Caco-2 (cell line): ENCODE results near the gene SCN2B. TPM values are rescaled to one million over a fixed set of nuclear protein-coding genes. Genes with fewer than 3 reads are reported as not detected.
A peak's percentile ranks its signal among the peaks of the same experiment; 100 is the strongest.

Source experiments
- BruUV-seq: library from RNA; stranded (reverse); fragments of 400-500 nt; replicated peaks from 2 replicates; lab custom pipeline; 2021; lab: Mats Ljungman, UMichigan
- CTCF ChIA-PET: fragments of 300-600 bp; sonication (Branson Sonifier 250); formaldehyde crosslinking; loops from one replicate; lab custom pipeline; 2022; ENCODE audit warnings: antibody characterized with exemption; lab: Charles Lee
- POLR2A ChIA-PET: fragments of 300-600 bp; sonication (Branson Sonifier 250); formaldehyde crosslinking; loops from one replicate; lab custom pipeline; 2022; ENCODE audit warnings: antibody characterized with exemption; lab: Charles Lee
- DNase-seq, 2 experiments: peaks; one replicate each; pipeline versions ENCODE4 v3.0.0 to v3.0.0-alpha.2; 2020 to 2022
- H3K27me3 ChIP-seq: replicated peaks from 2 replicates; pipeline ENCODE4 v1.6.0; 2011; ENCODE audit warnings: low read length; ENCODE audit not compliant: control insufficient read depth, insufficient read depth
- H3K36me3 ChIP-seq: 2 replicates; pipeline ENCODE4 v1.5.1; 2011; ENCODE audit warnings: low read length; ENCODE audit not compliant: control insufficient read depth, insufficient read depth
- H3K4me1 ChIP-seq: fragments of 250-450 bp; sonication (Bioruptor Pico); 2 replicates; pipeline ENCODE4 v1.5.1; 2020; ENCODE audit warnings: mild to moderate bottlenecking
- H3K4me3 ChIP-seq: 2 replicates; pipeline ENCODE4 v1.5.1; 2011; ENCODE audit warnings: low read depth, mild to moderate bottlenecking, control low read depth, low read length
- H3K9me3 ChIP-seq: fragments of 250-450 bp; sonication (Bioruptor Pico); 2 replicates; pipeline ENCODE4 v1.5.1; 2020; ENCODE audit warnings: mild to moderate bottlenecking, moderate library complexity
- H3K27ac Mint-ChIP-seq: one replicate; pipeline ENCODE4 v1.8.0; 2022; ENCODE audit warnings: mixed read lengths; ENCODE audit not compliant: unreplicated experiment
- H3K27me3 Mint-ChIP-seq: one replicate; pipeline ENCODE4 v1.8.0; 2022; ENCODE audit warnings: mixed read lengths; ENCODE audit not compliant: insufficient read depth, unreplicated experiment
- H3K36me3 Mint-ChIP-seq: one replicate; pipeline ENCODE4 v1.8.0; 2022; ENCODE audit warnings: mild to moderate bottlenecking, mixed read lengths; ENCODE audit not compliant: insufficient read depth, unreplicated experiment
- H3K4me1 Mint-ChIP-seq: one replicate; pipeline ENCODE4 v1.8.0; 2022; ENCODE audit warnings: low read depth, mixed read lengths; ENCODE audit not compliant: unreplicated experiment
- H3K4me3 Mint-ChIP-seq: one replicate; pipeline ENCODE4 v1.8.0; 2022; ENCODE audit warnings: mild to moderate bottlenecking, moderate library complexity, mixed read lengths; ENCODE audit not compliant: unreplicated experiment
- H3K9me3 Mint-ChIP-seq: one replicate; pipeline ENCODE4 v1.8.0; 2022; ENCODE audit warnings: mixed read lengths; ENCODE audit not compliant: unreplicated experiment
- CTCF ChIP-seq, 2 experiments: fragments of 200-600 bp in 1 of 2; IDR thresholded peaks; 1 replicate in 1 of 2; 2 replicates in 1 of 2; pipeline versions ENCODE4 v1.5.1 to v1.8.0; 2011 to 2022; ENCODE audit warnings: antibody characterized with exemption in 1 of 2, control low read depth in 1 of 2, inconsistent platforms in 1 of 2, low read depth in 1 of 2, low read length in 1 of 2, mild to moderate bottlenecking in 1 of 2, moderate library complexity in 1 of 2; ENCODE audit not compliant: insufficient read depth in 1 of 2, severe bottlenecking in 1 of 2, unreplicated experiment in 1 of 2
- intact Hi-C: fragments of 100-400 bp; cut with micrococcal nuclease; formaldehyde crosslinking; loops from one replicate; pipeline ENCODE4 v1.10.0; 2022; ENCODE audit not compliant: unreplicated experiment
- total RNA-seq: library from RNA; stranded (reverse); gene quantifications from 2 replicates; pipeline ENCODE4 v1.2.3, GENCODE V29; 2022

SCN2B gene
- total RNA-seq, 1 experiment from 2014 or later = not detected

GRCh38 chr11:118216621-118217481 lies 40.4 kb upstream of the SCN2B start:
- no peak for TF ChIP-seq CTCF (IDR thresholded peaks at IDR 0.05; ENCODE audit: insufficient read depth in 1 of 2, low read depth in 1 of 2, low read length in 1 of 2, severe bottlenecking in 1 of 2, unreplicated experiment in 1 of 2)

DNA sequence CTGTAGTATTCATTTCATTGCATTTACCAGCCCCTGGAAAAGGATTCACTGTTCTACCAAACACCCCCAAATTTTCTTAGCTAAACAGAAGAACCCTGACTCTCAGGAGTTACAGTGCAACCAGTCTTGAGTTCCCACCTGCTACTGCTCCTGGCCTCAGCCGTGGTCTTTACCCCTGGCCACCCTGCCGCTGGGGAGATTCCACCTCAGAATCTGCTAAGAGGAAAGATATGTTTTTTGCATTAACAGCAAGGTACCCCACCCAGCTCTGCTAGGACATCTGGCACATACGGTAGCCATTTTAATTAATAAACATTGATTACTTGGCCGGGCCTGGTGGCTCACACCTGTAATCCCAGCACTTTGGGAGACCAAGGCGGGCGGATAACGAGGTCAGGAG lies 39.3 kb upstream of the SCN2B start:
- POLR2A ChIA-PET = interaction anchor here (1.2 to 1.4 kb wide), 3 partner anchors 14 to 49 kb away, joined by 3 to 6 read pairs (median 3); partner anchors contain the start of gene MPZL2
- Histone ChIP-seq H3K9me3 (no peaks in the 10 kb centered on the region), H3K4me1 (peaks cover 70% of the 10 kb centered on the region), H3K36me3 (no peaks in the 10 kb centered on the region), H3K27me3 (no peaks in the 10 kb centered on the region), H3K4me3 (no peak overlapping the region)
- no peaks in the 10 kb centered on the region for H3K9me3 Mint-ChIP-seq
- H3K4me3 Mint-ChIP-seq = no peak overlapping the region
- peaks cover 51% of the 10 kb centered on the region for H3K4me1 Mint-ChIP-seq
- H3K36me3 Mint-ChIP-seq = peaks cover 12% of the 10 kb centered on the region
- CTCF ChIA-PET = interaction anchor here (1.4 to 4.1 kb wide), 3 partner anchors 13 to 21 kb away, joined by 3 to 24 read pairs (median 5); no protein-coding TSS in a partner anchor
- H3K27me3 Mint-ChIP-seq = no peaks in the 10 kb centered on the region
- no peak for TF ChIP-seq CTCF (IDR thresholded peaks at IDR 0.05; ENCODE audit: insufficient read depth in 1 of 2, low read depth in 1 of 2, low read length in 1 of 2, severe bottlenecking in 1 of 2, unreplicated experiment in 1 of 2)
- peak overlapping the region; percentile 67 for H3K27ac Mint-ChIP-seq
- no peak for DNase-seq
- no TSS peak for BruUV-seq
- intact Hi-C loops = no loop called here

More at GRCh38 chr11:118216621-118217481, 40.4 kb upstream of the SCN2B start:
- Mint-ChIP-seq H3K9me3 (no peaks in the 10 kb centered on the region), H3K27ac (peak overlapping the region; percentile 67), H3K4me1 (peaks cover 42% of the 10 kb centered on the region), H3K27me3 (no peaks in the 10 kb centered on the region), H3K36me3 (peaks cover 11% of the 10 kb centered on the region), H3K4me3 (no peak overlapping the region)
- Histone ChIP-seq H3K36me3 (no peaks in the 10 kb centered on the region), H3K9me3 (no peaks in the 10 kb centered on the region), H3K4me1 (peaks cover 59% of the 10 kb centered on the region), H3K4me3 (no peak overlapping the region), H3K27me3 (no peaks in the 10 kb centered on the region)
- ChIA-PET CTCF (interaction anchor here (0.7 to 4.1 kb wide), 4 partner anchors 14 to 20 kb away, joined by 3 to 24 read pairs (median 4); no protein-coding TSS in a partner anchor), POLR2A (interaction anchor here (0.6 to 1.4 kb wide), 4 partner anchors 15 to 338 kb away, joined by 3 to 6 read pairs (median 3); partner anchors contain the start of gene MPZL2)
- DNase-seq = no peak
- BruUV-seq = no TSS peak
- intact Hi-C loops = no loop called here

DNA sequence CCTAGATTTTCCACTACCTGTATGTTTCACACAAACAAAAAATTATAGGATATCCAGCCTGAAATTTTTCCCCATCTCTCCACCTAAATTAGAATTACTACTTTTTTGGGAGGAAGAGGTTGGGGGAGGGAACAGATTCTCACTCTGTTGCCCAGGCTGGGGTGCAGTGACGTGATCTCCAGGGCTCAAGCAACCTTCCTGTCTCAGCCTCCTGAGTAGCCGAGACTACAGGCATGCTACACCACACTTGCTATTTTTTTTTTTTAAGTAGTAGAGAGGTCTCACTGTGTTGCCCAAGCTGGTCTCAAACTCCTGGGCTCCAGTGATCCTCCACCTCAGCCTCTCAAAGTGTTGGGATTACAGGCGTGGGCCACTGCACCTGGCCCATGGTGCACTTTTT lies 38.8 kb upstream of the SCN2B start:
- ChIA-PET POLR2A (no interaction called here), CTCF (interaction anchor here (1.4 to 4.1 kb wide), 2 partner anchors 17 to 80 kb away, joined by 3 to 24 read pairs; no protein-coding TSS in a partner anchor)
- H3K4me3 Mint-ChIP-seq = no peak overlapping the region
- peaks cover 12% of the 10 kb centered on the region for H3K36me3 Mint-ChIP-seq
- BruUV-seq = no TSS peak
- Histone ChIP-seq H3K9me3 (no peaks in the 10 kb centered on the region), H3K27me3 (no peaks in the 10 kb centered on the region), H3K36me3 (no peaks in the 10 kb centered on the region), H3K4me3 (no peak overlapping the region), H3K4me1 (peaks cover 75% of the 10 kb centered on the region)
- no peaks in the 10 kb centered on the region for H3K27me3 Mint-ChIP-seq
- TF ChIP-seq CTCF (IDR thresholded peaks at IDR 0.05; ENCODE audit: insufficient read depth in 1 of 2, low read depth in 1 of 2, low read length in 1 of 2, severe bottlenecking in 1 of 2, unreplicated experiment in 1 of 2) = no peak
- intact Hi-C loops = no loop called here
- H3K9me3 Mint-ChIP-seq = no peaks in the 10 kb centered on the region
- peak overlapping the region; percentile 67 for H3K27ac Mint-ChIP-seq
- peaks cover 54% of the 10 kb centered on the region for H3K4me1 Mint-ChIP-seq
- DNase-seq = no peak
